DMS153 (cell line): ENCODE measurements around the gene SPANXN5.
"Not testable (repeated sequence)": the region's sequence is repeated elsewhere in the genome, so short reads cannot be mapped to it uniquely, and the experiment has no call there.

Experiments
- DNase-seq: peaks from one replicate; lab custom pipeline; 2025; lab: John Stamatoyannopoulos, UW

SPANXN5 gene, protein sequence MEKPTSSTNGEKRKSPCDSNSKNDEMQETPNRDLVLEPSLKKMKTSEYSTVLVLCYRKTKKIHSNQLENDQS

DNA sequence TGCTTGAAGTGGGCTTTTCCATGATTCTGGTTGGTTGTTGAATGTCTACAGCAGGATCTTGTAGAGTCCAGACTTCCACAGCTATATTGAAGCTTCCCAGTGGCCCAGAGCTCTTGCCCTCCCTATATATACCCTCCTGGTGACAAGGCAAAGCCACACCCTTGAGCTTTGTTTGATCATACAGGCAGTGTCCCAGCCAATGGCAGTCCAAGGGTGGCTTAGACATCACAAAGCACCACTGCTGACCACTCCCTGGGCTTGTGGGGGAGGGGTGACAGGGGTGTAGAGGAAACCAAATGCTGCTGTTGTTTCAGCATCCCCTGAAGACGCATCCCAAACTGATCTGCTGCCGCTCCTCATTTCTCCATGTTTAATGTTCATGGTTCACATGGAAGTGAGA lies at the start of gene SPANXN5:
SPANXN5 (minus strand) TSS at position 101 of the 400 bp plus-strand sequence; CDS start at position 22, 79 bp downstream.
- DNase-seq, result not testable (repeated sequence)

DNA sequence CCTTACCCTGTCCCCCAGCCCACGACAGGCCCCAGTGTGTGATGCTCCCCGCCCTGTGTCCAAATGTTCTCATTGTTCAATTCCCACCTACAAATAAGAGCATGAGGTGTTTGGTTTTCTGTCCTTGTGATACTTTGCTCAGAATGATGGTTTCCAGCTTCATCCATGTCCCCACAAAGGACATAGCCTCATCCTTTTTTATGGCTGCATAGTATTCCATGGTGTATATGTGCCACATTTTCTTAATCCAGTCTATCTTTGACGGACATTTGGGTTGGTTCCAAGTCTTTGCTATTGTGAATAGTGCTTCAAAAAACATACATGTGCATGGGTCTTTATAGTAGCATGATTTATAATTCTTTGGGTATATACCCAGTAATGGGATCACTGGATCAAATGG lies 46.4 kb upstream of the SPANXN5 start:
- DNase-seq, result not testable (repeated sequence)

DNA sequence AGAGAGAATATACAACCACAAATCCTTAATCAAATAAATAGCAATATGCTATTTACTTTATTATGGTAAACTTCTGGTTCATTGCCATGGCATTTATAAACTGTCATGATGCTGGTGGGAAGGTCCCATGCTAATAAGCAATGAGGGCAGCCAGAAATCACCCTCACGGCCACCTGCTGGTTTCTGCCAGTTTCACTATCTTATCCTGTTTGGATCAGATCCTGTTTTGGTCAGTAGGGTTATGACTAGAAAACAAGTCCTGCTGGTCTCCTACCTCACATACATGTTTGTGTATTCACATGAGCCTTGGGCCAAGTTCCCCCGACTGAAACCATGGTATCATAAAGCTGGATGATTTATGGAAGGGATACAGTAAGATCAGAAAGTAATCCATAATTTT lies 41.9 kb upstream of the SPANXN5 start:
- DNase-seq, result no peak

DNA sequence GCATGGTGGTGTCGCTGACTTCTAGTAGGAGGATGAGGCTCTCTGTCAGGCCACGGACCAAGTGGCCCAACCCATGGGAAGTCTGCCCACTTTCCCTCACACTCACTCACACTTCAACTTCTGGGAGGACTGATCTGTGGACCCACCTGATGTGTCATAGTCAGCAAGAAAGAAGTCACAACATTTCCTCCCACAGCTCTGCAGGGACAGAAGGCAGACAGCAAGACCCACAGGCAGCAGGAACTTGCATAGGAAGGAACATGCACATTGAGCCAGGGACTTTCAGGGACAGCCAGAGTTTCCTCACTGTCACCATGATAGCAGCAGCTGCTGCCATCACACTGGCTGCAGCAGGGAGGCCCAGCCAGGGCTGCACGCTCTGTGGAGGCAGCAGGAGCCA lies 33.3 kb upstream of the SPANXN5 start:
- no peak for DNase-seq

DNA sequence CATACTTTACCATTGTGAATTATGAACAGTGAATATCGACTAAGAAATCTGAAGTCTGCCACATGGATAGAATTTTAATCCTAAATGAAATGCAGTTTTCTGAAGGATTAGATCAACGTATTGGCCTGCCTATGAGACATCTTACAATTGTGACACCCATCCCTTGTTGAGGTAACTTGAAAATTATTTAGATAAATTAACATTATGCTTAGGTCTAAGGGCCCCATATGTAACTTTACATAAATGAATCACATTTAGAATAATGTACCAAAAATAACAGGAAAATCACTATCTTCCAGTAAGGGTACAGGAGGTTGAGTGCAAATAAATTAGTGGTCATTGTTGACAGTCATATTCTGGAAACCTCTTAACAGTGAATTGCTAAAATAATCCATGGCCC lies 27.4 kb upstream of the SPANXN5 start:
- no peak for DNase-seq

DNA sequence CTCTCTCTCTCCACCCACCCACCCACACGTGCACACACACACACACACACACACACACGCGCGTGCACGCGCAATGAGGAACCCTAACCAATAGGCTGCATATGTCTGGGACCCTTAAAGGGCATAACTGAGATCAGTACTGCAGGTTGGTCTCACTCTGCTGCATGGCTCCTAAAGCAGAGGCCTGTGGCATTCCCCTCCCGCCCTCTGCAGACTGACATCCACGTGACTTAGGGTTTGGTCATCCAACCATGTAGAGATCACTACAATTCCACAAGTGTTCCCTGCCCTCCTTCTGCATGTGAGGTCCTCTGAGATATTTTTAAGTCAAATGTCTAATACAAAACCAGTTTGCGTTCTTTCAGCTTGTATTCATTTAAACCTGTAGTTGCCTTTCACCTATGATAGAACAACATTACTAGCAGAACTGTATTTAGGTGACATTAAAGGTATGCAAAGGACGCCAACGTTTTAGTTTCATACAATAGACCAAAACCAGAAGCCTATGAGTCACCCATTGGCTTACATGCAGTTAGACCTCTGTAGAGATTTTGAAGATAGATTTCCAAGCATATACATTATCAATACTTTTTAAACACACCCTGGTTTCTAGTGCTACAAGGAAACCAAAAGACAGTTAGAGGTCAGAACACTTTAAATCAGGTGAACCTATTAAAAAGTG lies 24.0 kb upstream of the SPANXN5 start:
- no peak for DNase-seq

DNA sequence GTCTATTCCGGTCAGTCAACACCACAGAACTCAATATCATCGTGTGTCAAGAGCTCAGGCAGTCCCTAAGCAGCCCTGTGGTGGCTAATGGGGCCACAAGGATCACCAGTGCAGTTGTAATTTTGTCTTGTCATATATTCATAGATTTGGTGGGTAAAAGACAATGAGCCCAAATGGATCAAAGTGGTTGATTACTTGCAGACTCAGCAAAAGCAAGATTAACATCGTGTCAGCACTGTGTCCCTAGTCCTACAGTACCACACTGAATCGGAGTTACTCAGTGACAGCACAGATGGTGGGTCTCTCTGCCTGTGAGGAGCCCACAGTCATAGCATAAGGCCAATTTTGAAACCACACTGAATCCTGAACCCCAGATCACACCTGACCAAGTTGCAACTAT lies 22.6 kb upstream of the SPANXN5 start:
- no peak for DNase-seq

DNA sequence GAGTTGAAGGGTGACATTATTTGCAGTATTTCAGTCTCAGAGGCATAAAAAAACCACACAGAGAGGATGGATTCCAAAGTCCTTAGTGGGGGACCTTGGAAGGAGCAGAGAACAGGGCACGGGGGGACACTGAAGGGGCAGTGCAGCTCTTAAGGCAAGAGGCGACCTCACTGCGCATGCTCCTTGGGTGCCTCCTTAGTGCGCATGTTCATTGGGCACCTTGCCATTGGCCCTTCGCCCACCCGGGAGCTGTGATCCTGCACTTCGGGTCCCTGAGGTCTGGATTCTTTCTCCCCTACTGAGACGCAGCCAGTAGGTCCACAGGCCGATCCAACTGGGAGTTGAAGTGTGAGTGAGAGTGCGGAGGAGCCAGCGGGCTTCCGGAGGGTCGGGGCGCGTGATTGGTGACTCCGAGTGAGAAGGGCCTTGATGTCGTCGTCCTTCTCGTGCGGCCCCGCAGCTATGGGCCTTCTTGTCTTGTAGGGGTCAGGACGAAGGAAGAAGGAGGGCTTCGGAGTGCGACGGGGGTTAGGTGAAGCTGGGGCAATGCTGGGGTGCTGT lies 13.9 kb upstream of the SPANXN5 start, which contains the start of gene XAGE5:
XAGE5 (plus strand) TSS at position 223 of the 561 bp plus-strand sequence. CDS start 1,280 bp downstream, outside the sequence.
- no peak for DNase-seq

DNA sequence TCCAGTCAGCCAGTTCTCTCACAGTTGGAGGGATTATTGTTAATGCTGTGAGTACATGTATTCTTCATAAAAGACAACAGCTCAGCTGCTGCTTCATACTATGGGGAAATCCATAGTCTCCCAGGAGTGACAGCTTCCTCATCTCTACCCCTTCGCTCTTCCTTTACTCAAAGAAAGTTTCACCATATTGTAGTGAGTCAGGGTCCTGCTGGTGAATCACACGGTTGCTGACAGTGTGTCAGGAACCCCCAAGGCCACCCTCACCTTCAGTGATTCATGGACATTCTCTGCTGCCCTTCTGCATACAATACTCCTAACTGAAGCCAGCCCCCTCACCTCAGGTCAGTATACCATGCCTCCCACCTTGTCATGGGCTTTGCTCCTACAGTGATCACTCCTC lies 7.6 kb upstream of the SPANXN5 start:
- DNase-seq, result not testable (repeated sequence)

DNA sequence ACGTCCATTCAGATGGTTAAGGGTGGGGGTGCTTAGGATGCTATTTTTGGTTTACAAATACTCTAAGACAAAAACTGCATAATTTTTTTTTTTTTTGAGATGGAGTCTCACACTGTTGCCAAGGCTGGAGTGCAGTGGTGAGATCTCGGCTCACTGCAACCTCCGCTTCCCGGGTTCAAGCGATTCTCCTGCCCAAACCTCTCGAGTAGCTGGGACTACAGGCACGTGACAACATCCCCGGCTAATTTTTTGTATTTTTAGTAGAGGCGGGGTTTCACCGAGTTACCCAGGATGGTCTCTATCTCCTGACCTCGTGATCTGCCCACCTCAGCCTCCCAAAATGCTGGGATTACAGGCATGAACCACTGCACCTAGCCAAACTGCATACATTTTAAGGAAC lies 23.7 kb downstream of the SPANXN5 start:
- DNase-seq, result not testable (repeated sequence)

DNA sequence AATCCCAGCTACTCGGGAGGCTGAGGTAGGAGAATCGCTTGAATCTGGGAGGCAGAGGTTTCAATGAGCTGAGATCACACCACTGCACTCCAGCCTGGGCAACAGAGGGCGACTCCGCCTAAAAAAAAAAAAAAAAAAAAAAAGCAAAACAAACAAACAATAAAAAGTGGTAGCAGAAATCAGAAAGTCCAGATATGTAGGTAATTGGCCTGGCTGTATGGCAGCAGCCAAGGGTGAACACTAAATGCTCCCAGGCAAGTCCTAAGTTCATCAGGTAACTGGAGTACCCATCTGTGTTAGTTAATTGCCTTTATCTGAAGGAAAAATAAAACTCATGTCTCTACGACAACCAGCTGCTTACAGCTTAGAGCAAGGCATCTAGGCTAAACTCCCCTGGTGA lies 31.2 kb downstream of the SPANXN5 start:
- DNase-seq, result not testable (repeated sequence)

DNA sequence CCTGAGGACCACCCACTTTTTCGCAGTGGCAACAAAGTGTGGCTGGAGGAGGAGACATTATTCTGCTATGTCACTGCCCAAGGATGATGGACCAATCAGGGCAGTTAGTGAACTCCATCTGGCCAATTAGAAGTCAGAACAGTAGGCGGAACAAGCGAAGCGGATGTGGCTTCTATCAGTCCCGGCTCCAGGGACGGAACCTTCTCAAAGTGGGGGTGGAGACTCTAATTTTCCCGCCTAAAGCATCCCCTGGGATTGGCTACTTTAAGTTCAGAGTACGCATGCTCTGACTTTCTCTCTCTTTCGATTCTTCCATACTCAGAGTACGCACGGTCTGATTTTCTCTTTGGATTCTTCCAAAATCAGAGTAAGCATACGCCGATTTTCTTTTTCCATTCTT lies 46.3 kb downstream of the SPANXN5 start, which contains the start of gene SSX2B:
SSX2B (plus strand) TSS at position 301 of the 400 bp plus-strand sequence. CDS start 1,429 bp downstream, outside the sequence.
- not testable (repeated sequence) for DNase-seq
